Stimulated activated CD8-positive, alpha-beta memory T cell treated with anti-CD3 and anti-CD28 coated beads, Interleukin-15, amount 100 ng/mL, for 4 hours (primary cell): ENCODE data around the gene SLC9C1.

ENCODE experiments used
- DNase-seq, 2 donors: peaks; one replicate each; pipeline ENCODE4 v3.0.0-alpha.2; 2020; ENCODE audit warnings: low read depth in 2 of 2

Gene SLC9C1

GRCh38 chr3:112306825-112307224 is 12.8 kb upstream of the SLC9C1 start:
- no peak for DNase-seq

GRCh38 chr3:112304611-112305010 is 10.6 kb upstream of the SLC9C1 start:
- DNase-seq = no peak

- DNase-seq = no peak
Measured at GRCh38 chr3:112303764-112304325, 9.8 kb upstream of the SLC9C1 start.

- DNase-seq = no peak
Measured at GRCh38 chr3:112302881-112303763, 9.1 kb upstream of the SLC9C1 start.

GRCh38 chr3:112302150-112302830 is 8.3 kb upstream of the SLC9C1 start:
- no peak for DNase-seq

- DNase-seq = no peak
Measured at GRCh38 chr3:112298781-112299180, 4.8 kb upstream of the SLC9C1 start.

- no peak for DNase-seq
Measured at GRCh38 chr3:112297714-112298113, 3.7 kb upstream of the SLC9C1 start.

GRCh38 chr3:112289011-112289410 is 5.0 kb downstream of the SLC9C1 start:
- no peak for DNase-seq

- no peak for DNase-seq
Measured at GRCh38 chr3:112280266-112280665, 13.8 kb downstream of the SLC9C1 start.

GRCh38 chr3:112273536-112273935 is 20.5 kb downstream of the SLC9C1 start:
- DNase-seq = no peak

GRCh38 chr3:112261742-112262141 is 32.3 kb downstream of the SLC9C1 start:
- no peak for DNase-seq

- DNase-seq = no peak
Measured at GRCh38 chr3:112260563-112260962, 33.5 kb downstream of the SLC9C1 start.

GRCh38 chr3:112253301-112253971 is 40.6 kb downstream of the SLC9C1 start:
- DNase-seq = no peak

GRCh38 chr3:112247900-112248299 is 46.1 kb downstream of the SLC9C1 start:
- DNase-seq = no peak

GRCh38 chr3:112247350-112247749 is 46.7 kb downstream of the SLC9C1 start:
- no peak for DNase-seq

- DNase-seq = no peak
Measured at GRCh38 chr3:112233083-112233482, 60.9 kb downstream of the SLC9C1 start.

- DNase-seq = no peak
Measured at GRCh38 chr3:112231727-112232126, 62.3 kb downstream of the SLC9C1 start.

- no peak for DNase-seq
Measured at GRCh38 chr3:112230033-112230432, 64.0 kb downstream of the SLC9C1 start.

- no peak for DNase-seq
Measured at GRCh38 chr3:112228786-112229185, 65.2 kb downstream of the SLC9C1 start.

- DNase-seq = no peak
Measured at GRCh38 chr3:112200317-112200666, 93.7 kb downstream of the SLC9C1 start.

GRCh38 chr3:112199622-112200316 is 94.2 kb downstream of the SLC9C1 start:
- DNase-seq = no peak

- no peak for DNase-seq
Measured at GRCh38 chr3:112197131-112197530, 96.9 kb downstream of the SLC9C1 start.
